ENCODE measurements around the gene SLC31A1. TPM values are rescaled to one million over a fixed set of nuclear protein-coding genes. Genes with fewer than 3 reads are reported as not detected.

Gene SLC31A1
- total and polyA plus RNA-seq, 2 experiments from 2014 or later: 15.0 to 32.1 TPM

- TF ChIP-seq, protein P1, sequence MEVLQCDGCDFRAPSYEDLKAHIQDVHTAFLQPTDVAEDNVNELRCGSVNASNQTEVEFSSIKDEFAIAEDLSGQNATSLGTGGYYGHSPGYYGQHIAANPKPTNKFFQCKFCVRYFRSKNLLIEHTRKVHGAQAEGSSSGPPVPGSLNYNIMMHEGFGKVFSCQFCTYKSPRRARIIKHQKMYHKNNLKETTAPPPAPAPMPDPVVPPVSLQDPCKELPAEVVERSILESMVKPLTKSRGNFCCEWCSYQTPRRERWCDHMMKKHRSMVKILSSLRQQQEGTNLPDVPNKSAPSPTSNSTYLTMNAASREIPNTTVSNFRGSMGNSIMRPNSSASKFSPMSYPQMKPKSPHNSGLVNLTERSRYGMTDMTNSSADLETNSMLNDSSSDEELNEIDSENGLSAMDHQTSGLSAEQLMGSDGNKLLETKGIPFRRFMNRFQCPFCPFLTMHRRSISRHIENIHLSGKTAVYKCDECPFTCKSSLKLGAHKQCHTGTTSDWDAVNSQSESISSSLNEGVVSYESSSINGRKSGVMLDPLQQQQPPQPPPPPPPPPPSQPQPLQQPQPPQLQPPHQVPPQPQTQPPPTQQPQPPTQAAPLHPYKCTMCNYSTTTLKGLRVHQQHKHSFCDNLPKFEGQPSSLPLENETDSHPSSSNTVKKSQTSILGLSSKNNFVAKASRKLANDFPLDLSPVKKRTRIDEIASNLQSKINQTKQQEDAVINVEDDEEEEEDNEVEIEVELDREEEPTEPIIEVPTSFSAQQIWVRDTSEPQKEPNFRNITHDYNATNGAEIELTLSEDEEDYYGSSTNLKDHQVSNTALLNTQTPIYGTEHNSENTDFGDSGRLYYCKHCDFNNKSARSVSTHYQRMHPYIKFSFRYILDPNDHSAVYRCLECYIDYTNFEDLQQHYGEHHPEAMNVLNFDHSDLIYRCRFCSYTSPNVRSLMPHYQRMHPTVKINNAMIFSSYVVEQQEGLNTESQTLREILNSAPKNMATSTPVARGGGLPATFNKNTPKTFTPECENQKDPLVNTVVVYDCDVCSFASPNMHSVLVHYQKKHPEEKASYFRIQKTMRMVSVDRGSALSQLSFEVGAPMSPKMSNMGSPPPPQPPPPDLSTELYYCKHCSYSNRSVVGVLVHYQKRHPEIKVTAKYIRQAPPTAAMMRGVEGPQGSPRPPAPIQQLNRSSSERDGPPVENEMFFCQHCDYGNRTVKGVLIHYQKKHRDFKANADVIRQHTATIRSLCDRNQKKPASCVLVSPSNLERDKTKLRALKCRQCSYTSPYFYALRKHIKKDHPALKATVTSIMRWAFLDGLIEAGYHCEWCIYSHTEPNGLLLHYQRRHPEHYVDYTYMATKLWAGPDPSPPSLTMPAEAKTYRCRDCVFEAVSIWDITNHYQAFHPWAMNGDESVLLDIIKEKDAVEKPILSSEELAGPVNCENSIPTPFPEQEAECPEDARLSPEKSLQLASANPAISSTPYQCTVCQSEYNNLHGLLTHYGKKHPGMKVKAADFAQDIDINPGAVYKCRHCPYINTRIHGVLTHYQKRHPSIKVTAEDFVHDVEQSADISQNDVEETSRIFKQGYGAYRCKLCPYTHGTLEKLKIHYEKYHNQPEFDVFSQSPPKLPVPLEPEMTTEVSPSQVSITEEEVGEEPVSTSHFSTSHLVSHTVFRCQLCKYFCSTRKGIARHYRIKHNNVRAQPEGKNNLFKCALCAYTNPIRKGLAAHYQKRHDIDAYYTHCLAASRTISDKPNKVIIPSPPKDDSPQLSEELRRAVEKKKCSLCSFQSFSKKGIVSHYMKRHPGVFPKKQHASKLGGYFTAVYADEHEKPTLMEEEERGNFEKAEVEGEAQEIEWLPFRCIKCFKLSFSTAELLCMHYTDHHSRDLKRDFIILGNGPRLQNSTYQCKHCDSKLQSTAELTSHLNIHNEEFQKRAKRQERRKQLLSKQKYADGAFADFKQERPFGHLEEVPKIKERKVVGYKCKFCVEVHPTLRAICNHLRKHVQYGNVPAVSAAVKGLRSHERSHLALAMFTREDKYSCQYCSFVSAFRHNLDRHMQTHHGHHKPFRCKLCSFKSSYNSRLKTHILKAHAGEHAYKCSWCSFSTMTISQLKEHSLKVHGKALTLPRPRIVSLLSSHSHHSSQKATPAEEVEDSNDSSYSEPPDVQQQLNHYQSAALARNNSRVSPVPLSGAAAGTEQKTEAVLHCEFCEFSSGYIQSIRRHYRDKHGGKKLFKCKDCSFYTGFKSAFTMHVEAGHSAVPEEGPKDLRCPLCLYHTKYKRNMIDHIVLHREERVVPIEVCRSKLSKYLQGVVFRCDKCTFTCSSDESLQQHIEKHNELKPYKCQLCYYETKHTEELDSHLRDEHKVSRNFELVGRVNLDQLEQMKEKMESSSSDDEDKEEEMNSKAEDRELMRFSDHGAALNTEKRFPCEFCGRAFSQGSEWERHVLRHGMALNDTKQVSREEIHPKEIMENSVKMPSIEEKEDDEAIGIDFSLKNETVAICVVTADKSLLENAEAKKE (CRISPR knock-in tag; IDR thresholded peaks at IDR 0.05): no peak
- TF ChIP-seq EZH2 (IDR thresholded peaks at IDR 0.05; ENCODE audit: low read depth, unreplicated experiment): no peak
- TF ChIP-seq JUNB (IDR thresholded peaks at IDR 0.05; ENCODE audit: unreplicated experiment): no peak
- TF ChIP-seq ZNF331 (CRISPR knock-in tag; IDR thresholded peaks at IDR 0.05; ENCODE audit: low read depth): no peak
- TF ChIP-seq EZH2phosphoT487 (IDR thresholded peaks at IDR 0.05; ENCODE audit: unreplicated experiment): no peak
- TF ChIP-seq, protein P2, sequence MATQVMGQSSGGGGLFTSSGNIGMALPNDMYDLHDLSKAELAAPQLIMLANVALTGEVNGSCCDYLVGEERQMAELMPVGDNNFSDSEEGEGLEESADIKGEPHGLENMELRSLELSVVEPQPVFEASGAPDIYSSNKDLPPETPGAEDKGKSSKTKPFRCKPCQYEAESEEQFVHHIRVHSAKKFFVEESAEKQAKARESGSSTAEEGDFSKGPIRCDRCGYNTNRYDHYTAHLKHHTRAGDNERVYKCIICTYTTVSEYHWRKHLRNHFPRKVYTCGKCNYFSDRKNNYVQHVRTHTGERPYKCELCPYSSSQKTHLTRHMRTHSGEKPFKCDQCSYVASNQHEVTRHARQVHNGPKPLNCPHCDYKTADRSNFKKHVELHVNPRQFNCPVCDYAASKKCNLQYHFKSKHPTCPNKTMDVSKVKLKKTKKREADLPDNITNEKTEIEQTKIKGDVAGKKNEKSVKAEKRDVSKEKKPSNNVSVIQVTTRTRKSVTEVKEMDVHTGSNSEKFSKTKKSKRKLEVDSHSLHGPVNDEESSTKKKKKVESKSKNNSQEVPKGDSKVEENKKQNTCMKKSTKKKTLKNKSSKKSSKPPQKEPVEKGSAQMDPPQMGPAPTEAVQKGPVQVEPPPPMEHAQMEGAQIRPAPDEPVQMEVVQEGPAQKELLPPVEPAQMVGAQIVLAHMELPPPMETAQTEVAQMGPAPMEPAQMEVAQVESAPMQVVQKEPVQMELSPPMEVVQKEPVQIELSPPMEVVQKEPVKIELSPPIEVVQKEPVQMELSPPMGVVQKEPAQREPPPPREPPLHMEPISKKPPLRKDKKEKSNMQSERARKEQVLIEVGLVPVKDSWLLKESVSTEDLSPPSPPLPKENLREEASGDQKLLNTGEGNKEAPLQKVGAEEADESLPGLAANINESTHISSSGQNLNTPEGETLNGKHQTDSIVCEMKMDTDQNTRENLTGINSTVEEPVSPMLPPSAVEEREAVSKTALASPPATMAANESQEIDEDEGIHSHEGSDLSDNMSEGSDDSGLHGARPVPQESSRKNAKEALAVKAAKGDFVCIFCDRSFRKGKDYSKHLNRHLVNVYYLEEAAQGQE (IDR thresholded peaks at IDR 0.05; ENCODE audit: unreplicated experiment): no peak
- TF ChIP-seq POLR2AphosphoS5 (IDR thresholded peaks at IDR 0.05; ENCODE audit: low read depth): no peak
- no peak for TF ChIP-seq STAT1 (IDR thresholded peaks at IDR 0.05; ENCODE audit: unreplicated experiment)
Measured at GRCh38 chr9:113215132-113215531, 6.2 kb upstream of the SLC31A1 start (continued).

All from GM23338 (cell line).